Measurements from ENCODE around the gene SYT17.

- TF ChIP-seq YY1 (tag by site-specific recombination; IDR thresholded peaks at IDR 0.05) (no peak), HOXA7 (CRISPR knock-in tag; IDR thresholded peaks at IDR 0.05; ENCODE audit: borderline replicate concordance) (no peak), KLF16 (tag by site-specific recombination; IDR thresholded peaks at IDR 0.05) (no peak), BCL11A (tag by site-specific recombination; IDR thresholded peaks at IDR 0.05; ENCODE audit: low read depth) (no peak), YY2 (tag by site-specific recombination; IDR thresholded peaks at IDR 0.05) (no peak), ZNF10 (tag by site-specific recombination; IDR thresholded peaks at IDR 0.05) (no peak), ZNF335 (tag by site-specific recombination; conservative IDR thresholded peaks at IDR 0.05) (no peak), ZBTB8A (tag by site-specific recombination; IDR thresholded peaks at IDR 0.05) (no peak), ZNF610 (tag by site-specific recombination; IDR thresholded peaks at IDR 0.05; ENCODE audit: borderline replicate concordance) (no peak), RBAK (tag by site-specific recombination; IDR thresholded peaks at IDR 0.05) (no peak), ZFP37 (tag by site-specific recombination; IDR thresholded peaks at IDR 0.05) (no peak)
- TF ChIP-seq, protein P1, sequence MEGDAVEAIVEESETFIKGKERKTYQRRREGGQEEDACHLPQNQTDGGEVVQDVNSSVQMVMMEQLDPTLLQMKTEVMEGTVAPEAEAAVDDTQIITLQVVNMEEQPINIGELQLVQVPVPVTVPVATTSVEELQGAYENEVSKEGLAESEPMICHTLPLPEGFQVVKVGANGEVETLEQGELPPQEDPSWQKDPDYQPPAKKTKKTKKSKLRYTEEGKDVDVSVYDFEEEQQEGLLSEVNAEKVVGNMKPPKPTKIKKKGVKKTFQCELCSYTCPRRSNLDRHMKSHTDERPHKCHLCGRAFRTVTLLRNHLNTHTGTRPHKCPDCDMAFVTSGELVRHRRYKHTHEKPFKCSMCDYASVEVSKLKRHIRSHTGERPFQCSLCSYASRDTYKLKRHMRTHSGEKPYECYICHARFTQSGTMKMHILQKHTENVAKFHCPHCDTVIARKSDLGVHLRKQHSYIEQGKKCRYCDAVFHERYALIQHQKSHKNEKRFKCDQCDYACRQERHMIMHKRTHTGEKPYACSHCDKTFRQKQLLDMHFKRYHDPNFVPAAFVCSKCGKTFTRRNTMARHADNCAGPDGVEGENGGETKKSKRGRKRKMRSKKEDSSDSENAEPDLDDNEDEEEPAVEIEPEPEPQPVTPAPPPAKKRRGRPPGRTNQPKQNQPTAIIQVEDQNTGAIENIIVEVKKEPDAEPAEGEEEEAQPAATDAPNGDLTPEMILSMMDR (tag by site-specific recombination; IDR thresholded peaks at IDR 0.05): no peak
Observed at GRCh38 chr16:19177111-19177739, 9.2 kb downstream of the SYT17 start.
